HG02884 (cell line): ENCODE results near the gene PAX3.

Source experiments
- ATAC-seq: cut with Tn5 transposase; IDR thresholded peaks from one replicate; pipeline ENCODE4 v1.9.1; 2021; ENCODE audit warnings: mild to moderate bottlenecking, moderate library complexity; ENCODE audit not compliant: unreplicated experiment

The PAX3 gene

DNA sequence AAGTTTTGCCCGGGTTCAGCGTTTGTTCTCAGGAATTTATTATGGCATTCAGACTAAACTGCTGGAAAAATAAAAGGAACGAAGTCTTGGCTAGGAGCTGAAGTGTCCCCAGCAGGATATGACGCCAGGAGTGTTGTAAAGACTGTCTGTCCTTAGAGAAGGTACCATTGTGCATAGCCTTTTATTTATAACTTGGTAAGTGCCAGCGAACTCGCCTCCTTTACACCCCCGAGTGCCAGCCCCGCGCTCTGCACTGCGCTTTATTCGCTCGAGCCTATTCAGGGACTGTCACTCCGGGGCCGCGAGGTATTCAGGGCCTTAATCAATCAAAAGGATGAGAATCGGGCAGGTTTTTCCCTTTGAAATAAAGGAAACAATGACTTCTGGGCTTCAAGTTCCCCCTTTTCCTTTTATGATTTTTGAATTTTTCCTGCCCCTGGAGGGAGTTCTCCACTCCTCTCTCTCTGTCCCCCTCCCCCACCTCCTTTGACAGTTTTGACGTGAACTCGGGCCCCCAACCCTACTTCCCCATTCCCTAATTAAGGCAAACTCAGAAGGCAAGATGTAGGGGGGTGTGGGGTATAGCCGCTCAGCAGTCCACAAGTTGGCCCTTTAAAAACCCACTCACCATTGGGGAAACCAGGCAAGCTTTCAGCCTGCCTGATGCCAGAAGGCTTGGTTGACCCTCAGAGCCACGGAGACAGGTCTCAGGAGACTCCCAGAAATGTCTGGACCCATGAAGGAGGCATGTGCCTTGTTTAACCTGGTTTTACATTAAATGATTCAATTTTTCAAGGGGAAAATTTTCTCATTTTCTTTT lies 1.3 kb upstream of the PAX3 start:
- no peak for ATAC-seq

DNA sequence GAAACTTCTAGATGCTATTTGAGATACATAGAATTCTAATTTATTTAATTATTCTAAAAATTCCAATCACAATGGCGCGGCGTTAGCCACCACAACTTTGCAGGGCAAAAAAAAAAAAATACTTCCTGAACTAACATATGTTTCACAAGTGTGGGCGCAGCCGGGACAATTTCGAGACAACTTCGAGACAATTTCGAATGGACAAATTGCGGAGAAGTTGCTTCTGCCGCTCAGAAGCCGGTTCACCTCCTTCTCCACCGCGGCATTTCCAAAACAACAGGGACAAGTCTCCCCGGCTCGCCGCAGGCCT lies 842 bp downstream of the PAX3 start:
- no peak for ATAC-seq

- no peak for ATAC-seq
These were observed 1.2 kb downstream of the PAX3 start for GRCh38 chr2:222297600-222297935.

DNA sequence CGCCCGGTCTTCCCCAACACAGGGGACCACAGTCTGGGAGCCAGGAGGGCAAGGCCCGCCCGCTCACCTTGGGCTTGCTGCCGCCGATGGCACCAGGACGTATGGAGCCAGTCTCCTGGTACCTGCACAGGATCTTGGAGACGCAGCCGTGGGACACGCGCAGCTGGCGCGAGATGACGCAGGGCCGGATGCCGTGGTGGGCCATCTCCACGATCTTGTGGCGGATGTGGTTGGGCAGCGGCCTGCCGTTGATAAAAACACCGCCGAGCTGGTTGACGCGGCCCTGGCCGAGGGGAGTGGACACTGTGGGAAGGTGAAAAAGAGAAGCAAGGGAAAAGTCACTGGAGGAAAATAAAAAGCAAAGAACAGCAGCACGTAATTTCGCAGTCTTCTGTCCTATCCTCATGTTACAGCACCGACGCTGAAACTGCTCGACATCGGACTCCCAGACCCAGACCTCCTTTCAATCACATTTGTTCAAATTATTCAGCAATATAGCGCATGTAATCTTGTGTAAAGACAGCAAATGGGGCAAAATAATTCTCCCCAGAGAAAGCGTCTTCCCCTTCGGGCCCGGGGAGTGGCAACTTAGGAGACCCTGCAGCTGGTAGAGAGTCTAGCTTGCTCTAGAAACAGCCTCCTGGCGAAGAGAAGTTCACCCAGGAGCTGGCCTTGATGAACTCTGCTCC lies 1.7 kb downstream of the PAX3 start:
- ATAC-seq: no peak

DNA sequence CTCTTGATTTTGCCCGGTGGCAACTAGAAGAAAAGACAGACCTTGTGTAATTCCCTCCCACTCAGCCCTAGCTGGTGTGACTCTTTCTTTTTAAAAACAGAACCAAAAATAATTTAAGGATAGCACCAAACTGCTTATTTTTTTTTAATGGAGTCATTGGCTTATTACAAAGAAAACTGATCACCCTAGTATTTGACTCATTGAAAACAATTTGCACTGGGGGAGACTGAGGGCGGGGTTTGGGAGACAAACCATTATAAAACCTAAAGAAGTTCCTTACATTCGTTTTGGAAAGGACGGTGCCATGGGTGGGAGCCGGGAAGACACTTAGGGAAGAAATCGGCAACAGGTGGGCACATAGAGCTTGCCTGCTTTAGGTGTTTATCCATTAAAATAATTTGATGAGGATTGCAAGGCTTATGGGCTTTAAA lies 2.5 kb downstream of the PAX3 start:
- no peak for ATAC-seq

- ATAC-seq: no peak
These were observed 3.3 kb downstream of the PAX3 start for GRCh38 chr2:222295368-222296062.

GRCh38 chr2:222294996-222295367 lies 3.8 kb downstream of the PAX3 start:
- no peak for ATAC-seq

DNA sequence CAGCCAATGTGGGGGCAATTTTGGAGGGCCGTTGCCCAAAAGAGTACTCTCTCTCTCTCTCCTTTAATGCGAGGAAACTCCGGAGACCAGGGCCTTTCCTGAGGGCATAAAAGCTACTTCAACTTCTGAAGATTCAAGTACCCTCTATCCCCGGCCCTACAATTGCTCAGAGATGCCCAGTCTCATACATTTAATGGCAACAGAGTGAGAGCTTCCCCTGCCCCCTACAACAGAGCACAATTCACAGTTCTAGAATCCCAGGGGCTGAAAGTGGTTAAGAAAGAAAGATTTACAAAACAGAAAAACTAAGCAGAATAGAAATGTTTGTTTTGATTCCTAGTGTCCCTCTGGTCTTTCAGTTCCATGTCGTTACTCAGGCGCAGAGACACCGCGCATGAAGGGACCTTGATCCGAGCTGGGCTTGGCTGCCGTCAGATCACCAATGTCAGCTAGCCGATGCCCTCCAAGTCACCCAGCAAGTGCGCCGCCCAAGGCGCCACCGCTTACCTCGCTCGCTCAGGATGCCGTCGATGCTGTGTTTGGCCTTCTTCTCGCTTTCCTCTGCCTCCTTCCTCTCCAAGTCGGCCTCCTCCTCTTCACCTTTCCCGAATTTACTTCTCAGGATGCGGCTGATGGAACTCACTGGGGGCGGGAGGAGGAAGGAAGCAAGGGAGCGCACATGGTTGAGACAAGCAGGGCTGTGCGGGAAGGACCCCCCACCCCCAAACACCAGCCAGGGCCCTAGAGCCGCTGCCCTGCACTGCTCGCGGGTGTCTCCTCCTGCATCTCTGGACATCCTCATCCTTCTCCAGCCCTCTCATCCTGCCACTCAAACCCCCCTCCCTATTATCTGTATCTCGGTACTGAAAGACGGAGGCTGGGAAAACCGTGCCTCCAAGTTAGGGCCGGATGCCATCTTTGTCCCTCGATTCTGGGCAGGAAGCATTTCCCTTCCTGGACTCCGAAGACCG lies 4.9 kb downstream of the PAX3 start:
- ATAC-seq: no peak

DNA sequence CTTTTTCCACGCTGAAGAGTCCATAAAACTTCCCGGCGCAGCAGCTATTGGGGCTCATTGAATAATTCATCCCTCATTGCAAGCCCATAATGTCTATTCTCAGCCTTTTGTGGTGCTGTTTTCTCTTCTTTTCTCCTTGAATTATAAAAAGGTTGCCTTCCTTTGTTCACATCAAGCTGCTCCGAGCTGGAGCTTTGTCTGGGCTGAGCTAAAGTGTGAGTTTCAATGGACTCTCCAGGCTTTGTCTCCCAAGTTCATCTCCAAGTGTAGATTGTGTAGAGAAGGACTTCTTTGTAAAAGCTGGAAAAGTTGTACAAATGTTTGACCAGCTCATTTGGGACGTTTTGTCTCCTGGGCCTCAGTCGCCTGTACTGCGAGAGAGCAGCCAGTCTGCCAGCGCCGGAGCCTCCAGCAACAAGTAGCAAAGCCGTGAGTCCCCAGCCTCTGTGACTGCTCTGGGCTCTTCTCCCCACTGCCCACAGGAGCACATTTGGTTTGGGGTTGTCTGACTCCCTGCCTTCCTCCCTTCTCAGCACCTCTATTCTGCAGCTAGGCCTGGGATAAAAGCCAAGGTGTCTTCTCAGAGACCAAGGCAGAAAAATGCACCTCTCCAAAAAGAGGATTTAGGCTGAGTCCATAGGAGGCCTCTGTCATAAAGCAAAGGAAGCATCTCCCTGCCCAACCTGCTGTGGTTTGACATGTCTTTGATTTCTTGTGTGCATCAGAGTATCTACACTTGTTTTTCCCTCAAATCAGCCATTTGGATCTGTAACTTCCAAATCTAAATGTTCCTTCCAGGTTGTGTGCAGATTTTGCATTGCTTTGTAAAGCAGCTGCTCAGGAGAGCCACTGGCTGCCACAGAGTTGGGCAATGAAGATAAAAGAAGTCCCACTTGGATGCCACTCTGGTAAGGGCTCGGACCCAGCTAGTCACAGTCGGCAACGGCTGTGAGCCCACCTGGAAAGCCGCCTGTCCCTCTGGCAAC lies 6.4 kb downstream of the PAX3 start:
- ATAC-seq: no peak

- no peak for ATAC-seq
These were observed 7.3 kb downstream of the PAX3 start for GRCh38 chr2:222291485-222291841.

DNA sequence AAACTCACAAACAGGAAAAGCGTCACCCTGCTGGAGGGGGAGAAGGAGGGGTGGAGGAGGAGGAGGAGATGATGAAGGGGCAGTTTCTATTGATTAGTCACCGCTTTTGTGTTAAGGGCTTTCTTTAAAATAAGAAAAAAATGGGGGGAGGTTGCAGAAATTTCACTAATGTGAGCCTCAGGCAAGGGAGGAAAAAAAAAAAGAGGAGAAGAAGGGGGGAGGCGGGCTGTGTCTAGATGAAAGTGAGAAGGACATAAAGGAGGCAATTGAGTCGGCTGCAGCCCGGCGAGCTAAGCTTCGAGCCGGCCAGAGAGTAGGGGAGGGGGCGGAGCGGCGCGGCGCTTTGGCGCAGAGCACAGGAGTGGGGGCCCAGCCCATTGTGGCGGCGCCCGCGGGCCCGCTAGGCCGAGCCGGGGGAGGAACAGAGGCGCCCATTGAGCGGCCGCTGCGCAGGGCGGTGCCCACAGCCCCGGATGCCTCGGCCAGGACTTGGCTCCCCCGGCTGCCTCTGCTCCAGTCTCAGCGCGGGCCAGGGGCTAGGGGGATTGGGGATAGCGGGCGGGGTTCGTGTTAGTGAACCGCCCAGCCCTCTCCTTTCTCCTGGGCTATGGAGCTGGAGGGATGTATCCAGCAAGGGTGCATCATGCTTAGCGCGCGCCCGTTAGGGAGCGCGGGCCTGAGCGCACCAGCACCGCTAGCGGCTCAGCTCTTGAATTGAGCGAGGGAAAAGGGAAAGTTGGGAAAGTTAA lies 7.9 kb downstream of the PAX3 start:
- ATAC-seq: no peak

DNA sequence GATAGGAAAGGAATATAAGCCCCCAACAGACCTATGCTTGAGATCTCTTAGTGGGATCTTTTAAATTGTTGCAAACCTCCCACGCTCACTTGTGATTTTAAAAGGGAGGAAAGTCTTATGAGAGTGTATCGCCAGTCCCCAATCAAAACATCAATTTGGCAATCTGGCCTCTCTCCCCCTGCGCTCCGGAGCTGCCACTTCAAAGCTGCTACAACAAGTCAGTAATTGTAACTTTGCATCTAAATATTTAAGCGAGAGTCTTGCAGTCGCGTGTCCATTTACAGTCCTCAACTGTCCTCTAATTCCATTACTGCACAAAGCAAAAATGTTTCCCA lies 8.4 kb downstream of the PAX3 start:
- ATAC-seq: no peak

GRCh38 chr2:222289278-222290160 lies 9.3 kb downstream of the PAX3 start:
- no peak for ATAC-seq

GRCh38 chr2:222288590-222289277 lies 10.1 kb downstream of the PAX3 start:
- ATAC-seq: no peak

GRCh38 chr2:222287862-222288479 lies 10.8 kb downstream of the PAX3 start:
- ATAC-seq: no peak

- no peak for ATAC-seq
These were observed 14.3 kb downstream of the PAX3 start for GRCh38 chr2:222284466-222284865.

GRCh38 chr2:222283634-222284033 lies 15.2 kb downstream of the PAX3 start:
- ATAC-seq: no peak
